Measurements from ENCODE around the gene CCDC32.
"Not testable (repeated sequence)": the region's sequence is repeated elsewhere in the genome, so short reads cannot be mapped to it uniquely, and the experiment has no call there.

The CCDC32 gene

DNA sequence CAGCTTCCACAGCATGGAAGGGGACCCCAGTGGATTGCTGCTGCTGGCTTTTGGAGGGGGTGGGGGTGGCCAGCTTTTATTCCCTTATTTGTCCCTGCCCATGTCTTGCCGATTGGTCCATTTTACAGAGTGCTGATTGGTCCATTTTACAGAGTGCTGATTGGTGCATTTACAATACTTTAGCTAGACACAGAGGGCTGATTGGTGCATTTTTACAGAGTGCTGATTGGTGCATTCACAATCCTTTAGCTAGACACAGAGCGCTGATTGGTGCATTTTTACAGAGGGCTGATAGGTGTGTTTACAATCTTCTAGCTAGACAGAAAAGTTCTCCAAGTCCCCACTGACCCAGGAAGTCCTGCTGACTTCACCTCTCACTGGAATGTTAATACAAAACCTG, 17.0 kb upstream of the CCDC32 start:
- not testable (repeated sequence) for ATAC-seq, H3K27ac Mint-ChIP-seq, H3K4me3 Mint-ChIP-seq, H3K27me3 Mint-ChIP-seq, H3K4me1 Mint-ChIP-seq, DNase-seq, H3K9me3 Mint-ChIP-seq

DNA sequence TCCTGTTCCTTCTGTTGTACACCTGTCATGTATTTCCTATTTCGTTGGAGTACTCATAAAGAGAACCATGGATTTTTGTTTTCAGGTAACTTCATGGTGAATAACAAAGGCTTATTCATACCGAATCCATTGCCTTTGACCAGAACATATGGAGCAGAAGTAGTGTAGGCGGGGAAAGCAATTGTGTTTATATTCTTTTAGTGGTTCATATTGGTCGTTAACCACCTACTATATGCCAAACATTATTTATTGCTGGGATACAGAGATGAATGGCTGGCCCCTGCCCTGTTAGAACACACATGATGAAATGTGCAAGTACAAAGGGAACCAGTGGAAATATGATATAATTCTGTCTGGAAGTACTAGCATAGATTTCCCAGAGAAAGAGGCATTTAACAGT, 14.1 kb upstream of the CCDC32 start:
- no peaks in the 10 kb centered on the region for H3K27me3 Mint-ChIP-seq

DNA sequence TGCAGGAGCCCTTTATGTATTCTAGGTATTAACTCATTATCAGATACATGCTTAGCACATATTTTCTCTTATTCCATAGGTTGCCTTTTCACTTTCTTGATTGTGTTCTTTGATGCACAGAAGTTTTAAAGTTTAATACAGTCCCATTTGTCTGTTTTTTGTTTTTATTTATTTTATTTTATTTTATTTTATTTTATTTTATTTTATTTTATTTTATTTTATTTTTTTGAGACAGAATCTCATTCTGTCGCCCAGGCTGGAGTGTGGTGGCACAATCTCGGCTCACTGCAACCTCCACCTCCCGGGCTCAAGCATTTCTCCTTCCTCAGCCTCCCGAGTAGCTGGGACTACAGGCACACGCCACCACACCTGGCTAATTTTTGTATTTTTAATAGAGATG, 12.1 kb upstream of the CCDC32 start:
- H3K27ac Mint-ChIP-seq, H3K4me3 Mint-ChIP-seq, H3K9me3 Mint-ChIP-seq, ATAC-seq, H3K27me3 Mint-ChIP-seq, DNase-seq: not testable (repeated sequence)
- H3K4me1 Mint-ChIP-seq: peaks cover 23% of the 10 kb centered on the region

More for the DNA sequence above, 14.1 kb upstream of the CCDC32 start:
- ATAC-seq (no peak), DNase-seq (no peak)
- Mint-ChIP-seq H3K4me3 (no peak overlapping the region), H3K4me1 (peaks cover 13% of the 10 kb centered on the region), H3K27ac (peak overlapping the region in 1 of 2 donors; percentile 31), H3K9me3 (no peaks in the 10 kb centered on the region)

GRCh38 chr15:40575113-40575512, 10.3 kb upstream of the CCDC32 start:
- peaks cover 41% of the 10 kb centered on the region for H3K4me1 Mint-ChIP-seq
- H3K27me3 Mint-ChIP-seq: no peaks in the 10 kb centered on the region
- no peaks in the 10 kb centered on the region for H3K9me3 Mint-ChIP-seq
- no peak overlapping the region for H3K4me3 Mint-ChIP-seq
- H3K27ac Mint-ChIP-seq: no peak overlapping the region
- DNase-seq (no peak), ATAC-seq (no peak)

GRCh38 chr15:40569129-40569953, 4.5 kb upstream of the CCDC32 start, which contains the start of gene RPUSD2:
RPUSD2 (plus strand) TSS chr15:40569299; CDS start chr15:40569338, 39 bp downstream.
- DNase-seq (peak; percentile 86 to 90), ATAC-seq (peak; percentile 80)
- H3K27ac Mint-ChIP-seq: peak within 1 kb of the TSS; percentile 97 to 99
- no peaks in the 10 kb centered on the region for H3K9me3 Mint-ChIP-seq
- H3K27me3 Mint-ChIP-seq: no peaks in the 10 kb centered on the region
- H3K4me3 Mint-ChIP-seq: peak within 1 kb of the TSS; percentile 93 to 98
- peaks cover 61% of the 10 kb centered on the region for H3K4me1 Mint-ChIP-seq

DNA sequence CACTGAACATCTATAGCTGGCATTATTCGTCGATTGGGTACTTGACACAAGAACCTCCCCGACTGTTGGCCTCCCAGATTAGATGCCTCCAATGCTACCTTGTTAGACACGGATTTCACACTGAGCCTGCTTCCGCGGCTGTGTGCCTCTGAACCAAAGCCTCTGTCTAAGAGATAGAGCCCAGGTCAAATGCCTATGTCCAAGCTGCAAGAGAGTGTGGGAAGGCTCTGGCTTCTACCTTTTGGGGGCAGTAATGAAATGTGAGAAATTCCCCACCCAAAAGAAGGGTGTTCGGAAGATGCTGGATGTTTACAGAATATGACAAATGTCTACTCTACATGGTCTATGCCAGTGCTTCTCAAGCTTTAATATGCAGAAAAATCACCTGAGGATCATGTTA, 2.3 kb upstream of the CCDC32 start:
- DNase-seq (no peak), ATAC-seq (no peak)
- Mint-ChIP-seq H3K4me1 (peaks cover 58% of the 10 kb centered on the region), H3K4me3 (peak overlapping the region in 1 of 2 donors; percentile 41), H3K9me3 (no peaks in the 10 kb centered on the region), H3K27ac (no peak overlapping the region), H3K27me3 (no peaks in the 10 kb centered on the region)

GRCh38 chr15:40565333-40566238, 744 bp upstream of the CCDC32 start:
- Mint-ChIP-seq H3K4me3 (peak overlapping the region; percentile 94), H3K27ac (peak overlapping the region; percentile 69 to 72), H3K4me1 (peaks cover 51% of the 10 kb centered on the region), H3K9me3 (no peaks in the 10 kb centered on the region), H3K27me3 (no peaks in the 10 kb centered on the region)
- DNase-seq (no peak), ATAC-seq (no peak)

GRCh38 chr15:40563426-40563825, 1.4 kb downstream of the CCDC32 start:
- no peaks in the 10 kb centered on the region for H3K27me3 Mint-ChIP-seq
- peak overlapping the region in 1 of 2 donors; percentile 55 for H3K27ac Mint-ChIP-seq
- no peaks in the 10 kb centered on the region for H3K9me3 Mint-ChIP-seq
- peak overlapping the region; percentile 35 to 94 for H3K4me3 Mint-ChIP-seq
- no peak for ATAC-seq
- H3K4me1 Mint-ChIP-seq: peaks cover 54% of the 10 kb centered on the region
- DNase-seq: no peak

- Mint-ChIP-seq H3K27me3 (no peaks in the 10 kb centered on the region), H3K27ac (no peak overlapping the region), H3K9me3 (no peaks in the 10 kb centered on the region), H3K4me1 (peaks cover 51% of the 10 kb centered on the region), H3K4me3 (no peak overlapping the region)
- no peak for ATAC-seq
- no peak for DNase-seq
Observed at GRCh38 chr15:40562691-40563090, 2.2 kb downstream of the CCDC32 start.

- no peak for DNase-seq
- H3K27ac Mint-ChIP-seq: peak overlapping the region in 1 of 2 donors; percentile 0
- no peak for ATAC-seq
- H3K4me1 Mint-ChIP-seq: peaks cover 30% of the 10 kb centered on the region
- no peaks in the 10 kb centered on the region for H3K27me3 Mint-ChIP-seq
- no peak overlapping the region for H3K4me3 Mint-ChIP-seq
- H3K9me3 Mint-ChIP-seq: no peaks in the 10 kb centered on the region
Observed at GRCh38 chr15:40558952-40559742, 5.7 kb downstream of the CCDC32 start.

DNA sequence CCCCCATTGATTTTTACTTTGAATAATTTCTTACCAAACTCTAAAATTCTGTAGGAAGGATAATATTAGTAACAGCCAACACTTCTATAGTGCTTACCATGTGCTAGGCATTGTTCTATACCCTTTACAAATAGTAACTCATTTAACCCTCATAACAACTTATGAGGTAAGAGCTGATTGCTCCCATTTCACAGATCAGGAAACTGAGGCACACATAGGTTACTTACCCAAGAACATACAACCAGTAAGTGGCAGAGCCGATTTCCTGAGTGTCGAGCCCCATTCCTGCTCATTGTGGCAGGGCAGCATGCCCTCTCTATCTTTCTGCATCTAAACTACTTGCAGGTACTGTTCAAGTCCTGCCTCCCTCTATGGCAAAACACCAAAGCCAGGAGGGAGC, 9.0 kb downstream of the CCDC32 start:
- Mint-ChIP-seq H3K4me1 (peaks cover 16% of the 10 kb centered on the region), H3K4me3 (no peak overlapping the region), H3K27me3 (no peaks in the 10 kb centered on the region), H3K27ac (peak overlapping the region in 1 of 2 donors; percentile 42), H3K9me3 (no peaks in the 10 kb centered on the region)
- ATAC-seq (no peak), DNase-seq (no peak)

DNA sequence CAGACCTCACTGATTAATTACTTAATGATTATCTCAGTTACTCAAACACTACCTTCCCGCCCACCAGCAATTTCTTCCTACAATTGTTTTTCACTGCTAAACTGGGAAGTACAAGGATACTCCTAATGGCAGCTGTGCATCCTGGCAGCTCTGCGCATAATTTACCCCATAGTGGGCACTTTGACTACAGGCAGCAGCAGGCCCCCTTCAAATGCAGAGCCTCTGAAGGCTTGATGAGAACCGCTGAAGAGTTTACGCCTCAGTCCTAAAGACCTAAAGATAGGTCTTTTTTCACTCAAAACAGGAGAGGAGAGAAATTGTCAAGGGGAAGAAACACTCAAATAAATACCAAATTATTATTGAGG, 10.7 kb downstream of the CCDC32 start:
- Mint-ChIP-seq H3K27ac (no peak overlapping the region), H3K9me3 (no peaks in the 10 kb centered on the region), H3K4me1 (peaks cover 8% of the 10 kb centered on the region), H3K4me3 (no peak overlapping the region), H3K27me3 (no peaks in the 10 kb centered on the region)
- ATAC-seq (no peak), DNase-seq (no peak)

- Mint-ChIP-seq H3K4me1 (no peaks in the 10 kb centered on the region), H3K4me3 (no peak overlapping the region), H3K9me3 (no peaks in the 10 kb centered on the region), H3K27me3 (no peaks in the 10 kb centered on the region), H3K27ac (no peak overlapping the region)
- no peak for ATAC-seq
- DNase-seq: no peak
Observed at GRCh38 chr15:40550341-40551037, 14.4 kb downstream of the CCDC32 start.

DNA sequence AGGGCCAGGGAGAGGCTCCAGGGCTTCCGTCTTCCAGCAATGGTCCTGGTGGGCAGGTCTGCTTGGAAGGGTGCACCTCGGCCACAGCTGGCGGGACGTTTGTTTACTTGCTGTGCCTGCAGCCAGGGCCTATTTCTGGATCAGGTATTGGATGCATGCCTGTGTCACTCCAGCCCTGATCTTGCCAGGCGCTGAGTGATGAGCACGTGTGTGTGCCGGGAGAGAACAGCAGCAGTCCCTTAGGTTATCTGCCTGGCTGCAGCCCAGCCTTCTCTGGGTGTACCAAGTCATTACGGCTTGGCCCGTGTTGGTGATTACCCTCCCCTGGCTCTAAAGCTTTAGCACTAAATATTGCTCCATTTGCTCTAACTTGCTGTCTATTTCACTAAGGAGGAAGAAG, 14.9 kb downstream of the CCDC32 start:
- Mint-ChIP-seq H3K9me3 (no peaks in the 10 kb centered on the region), H3K4me3 (no peak overlapping the region), H3K4me1 (no peaks in the 10 kb centered on the region), H3K27me3 (no peaks in the 10 kb centered on the region), H3K27ac (no peak overlapping the region)
- DNase-seq (no peak), ATAC-seq (no peak)

DNA sequence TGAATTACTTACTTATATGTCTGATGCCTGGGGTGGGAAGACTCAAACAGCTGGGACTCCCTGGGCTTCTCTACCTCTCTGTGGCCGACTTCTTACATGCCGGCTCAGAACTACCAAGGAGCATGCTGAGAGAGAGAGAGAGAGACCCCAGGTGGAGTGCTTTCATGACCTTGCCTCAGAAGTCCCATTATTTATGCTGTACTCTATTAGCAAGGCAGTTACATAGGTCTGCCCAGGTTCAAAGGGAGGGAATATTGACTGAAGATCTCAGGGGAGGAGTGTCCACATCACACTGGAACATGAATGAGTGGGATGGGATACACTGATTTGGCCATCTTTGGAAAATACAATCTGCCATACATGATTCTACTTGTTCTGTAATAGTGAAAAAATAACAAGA, 16.2 kb downstream of the CCDC32 start:
- no peaks in the 10 kb centered on the region for H3K9me3 Mint-ChIP-seq
- no peak overlapping the region for H3K4me3 Mint-ChIP-seq
- no peak for DNase-seq
- H3K27me3 Mint-ChIP-seq: no peaks in the 10 kb centered on the region
- no peak for ATAC-seq
- H3K27ac Mint-ChIP-seq: no peak overlapping the region
- peaks cover 6% of the 10 kb centered on the region for H3K4me1 Mint-ChIP-seq

Measured in stimulated activated naive CD8-positive, alpha-beta T cell treated with anti-CD3 and anti-CD28 coated beads, Interleukin-15, amount 100 ng/mL, for 72 hours (primary cell).